ENCODE results near the gene SLPI.

DNA sequence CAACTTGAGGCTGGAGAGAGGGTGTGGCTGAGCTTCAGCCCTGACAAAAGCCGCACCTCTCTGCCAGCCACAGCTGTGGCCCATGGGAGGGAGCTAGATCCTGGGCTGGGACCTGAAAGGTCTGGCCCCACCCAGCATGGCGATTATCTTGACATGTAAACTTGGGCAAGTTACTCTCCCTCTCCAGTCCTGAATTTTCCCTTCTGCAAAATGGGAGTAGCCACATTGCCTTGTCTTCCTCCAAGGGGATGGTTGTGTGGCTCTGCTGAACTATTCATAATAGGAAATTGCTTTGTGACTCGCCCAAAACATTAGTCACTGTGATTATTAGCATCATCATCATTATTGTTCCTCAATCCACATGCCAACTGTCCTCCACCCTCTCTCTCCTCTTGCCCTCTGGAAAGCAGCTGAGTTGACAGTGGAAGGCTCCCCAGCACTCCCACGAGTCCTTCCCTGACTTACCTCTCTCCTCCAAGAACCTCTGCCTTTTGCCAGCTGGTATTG, 29.2 kb upstream of the SLPI start:
- TF ChIP-seq, protein P1, sequence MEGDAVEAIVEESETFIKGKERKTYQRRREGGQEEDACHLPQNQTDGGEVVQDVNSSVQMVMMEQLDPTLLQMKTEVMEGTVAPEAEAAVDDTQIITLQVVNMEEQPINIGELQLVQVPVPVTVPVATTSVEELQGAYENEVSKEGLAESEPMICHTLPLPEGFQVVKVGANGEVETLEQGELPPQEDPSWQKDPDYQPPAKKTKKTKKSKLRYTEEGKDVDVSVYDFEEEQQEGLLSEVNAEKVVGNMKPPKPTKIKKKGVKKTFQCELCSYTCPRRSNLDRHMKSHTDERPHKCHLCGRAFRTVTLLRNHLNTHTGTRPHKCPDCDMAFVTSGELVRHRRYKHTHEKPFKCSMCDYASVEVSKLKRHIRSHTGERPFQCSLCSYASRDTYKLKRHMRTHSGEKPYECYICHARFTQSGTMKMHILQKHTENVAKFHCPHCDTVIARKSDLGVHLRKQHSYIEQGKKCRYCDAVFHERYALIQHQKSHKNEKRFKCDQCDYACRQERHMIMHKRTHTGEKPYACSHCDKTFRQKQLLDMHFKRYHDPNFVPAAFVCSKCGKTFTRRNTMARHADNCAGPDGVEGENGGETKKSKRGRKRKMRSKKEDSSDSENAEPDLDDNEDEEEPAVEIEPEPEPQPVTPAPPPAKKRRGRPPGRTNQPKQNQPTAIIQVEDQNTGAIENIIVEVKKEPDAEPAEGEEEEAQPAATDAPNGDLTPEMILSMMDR (IDR thresholded peaks at IDR 0.05): no peak
- TF ChIP-seq POLR2A (IDR thresholded peaks at IDR 0.05): no peak
